ENCODE data around the gene RAVER1. TPM values are rescaled to one million over a fixed set of nuclear protein-coding genes. Genes with fewer than 3 reads are reported as not detected.

RAVER1 gene
- total RNA-seq, 2 donors from 2014 or later = 67.1 to 101 TPM

DNA sequence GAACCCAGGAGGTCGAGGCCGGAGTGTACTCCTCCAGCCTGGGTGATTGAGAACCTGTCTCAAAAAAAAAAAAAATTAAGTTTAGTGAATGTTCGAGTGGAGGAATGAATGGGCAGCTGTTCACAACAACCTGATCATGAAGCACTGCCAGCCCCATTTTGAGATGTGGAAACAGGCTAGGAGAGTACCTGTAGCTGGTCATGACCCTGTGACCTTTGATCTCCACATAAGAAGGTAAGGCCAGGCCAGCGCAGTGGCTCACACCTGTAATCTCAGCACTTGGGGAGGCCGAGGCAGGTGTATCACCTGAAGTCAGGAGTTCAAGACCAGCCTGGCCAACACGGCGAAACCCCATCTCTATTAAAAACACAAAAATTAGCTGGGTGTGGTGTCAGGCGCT lies 7.6 kb downstream of the RAVER1 start:
- intact Hi-C loops (cut with DNase I) = no loop called here
- Histone ChIP-seq H3K27ac (no peak overlapping the region), H3K4me1 (peaks cover 7% of the 10 kb centered on the region), H3K4me3 (no peak overlapping the region), H3K9me3 (no peaks in the 10 kb centered on the region), H3K36me3 (peaks cover 10% of the 10 kb centered on the region), H3K27me3 (no peaks in the 10 kb centered on the region), H3K9ac (ENCODE audit: low read depth in 2 of 2, low read length in 2 of 2) (no peak overlapping the region)
- TF ChIP-seq, protein P1, sequence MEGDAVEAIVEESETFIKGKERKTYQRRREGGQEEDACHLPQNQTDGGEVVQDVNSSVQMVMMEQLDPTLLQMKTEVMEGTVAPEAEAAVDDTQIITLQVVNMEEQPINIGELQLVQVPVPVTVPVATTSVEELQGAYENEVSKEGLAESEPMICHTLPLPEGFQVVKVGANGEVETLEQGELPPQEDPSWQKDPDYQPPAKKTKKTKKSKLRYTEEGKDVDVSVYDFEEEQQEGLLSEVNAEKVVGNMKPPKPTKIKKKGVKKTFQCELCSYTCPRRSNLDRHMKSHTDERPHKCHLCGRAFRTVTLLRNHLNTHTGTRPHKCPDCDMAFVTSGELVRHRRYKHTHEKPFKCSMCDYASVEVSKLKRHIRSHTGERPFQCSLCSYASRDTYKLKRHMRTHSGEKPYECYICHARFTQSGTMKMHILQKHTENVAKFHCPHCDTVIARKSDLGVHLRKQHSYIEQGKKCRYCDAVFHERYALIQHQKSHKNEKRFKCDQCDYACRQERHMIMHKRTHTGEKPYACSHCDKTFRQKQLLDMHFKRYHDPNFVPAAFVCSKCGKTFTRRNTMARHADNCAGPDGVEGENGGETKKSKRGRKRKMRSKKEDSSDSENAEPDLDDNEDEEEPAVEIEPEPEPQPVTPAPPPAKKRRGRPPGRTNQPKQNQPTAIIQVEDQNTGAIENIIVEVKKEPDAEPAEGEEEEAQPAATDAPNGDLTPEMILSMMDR (IDR thresholded peaks at IDR 0.05) = no peak
- no peak for DNase-seq

- H3K9ac ChIP-seq (ENCODE audit: low read depth in 2 of 2, low read length in 2 of 2) = peak overlapping the region; percentile 50 to 89
- intact Hi-C loops (cut with DNase I) = no loop called here
- peak; percentile 88 for DNase-seq
- TF ChIP-seq, protein P1 (IDR thresholded peaks at IDR 0.05) = no peak
- H3K9me3 ChIP-seq = no peaks in the 10 kb centered on the region
- no peaks in the 10 kb centered on the region for H3K27me3 ChIP-seq
- H3K4me3 ChIP-seq = no peak overlapping the region
- H3K27ac ChIP-seq = peak overlapping the region; percentile 84
- peaks cover 7% of the 10 kb centered on the region for H3K4me1 ChIP-seq
- peaks cover 4% of the 10 kb centered on the region for H3K36me3 ChIP-seq
These were observed 11.2 kb downstream of the RAVER1 start for GRCh38 chr19:10321874-10322835.

- peak; percentile 88 for DNase-seq
- peaks cover 7% of the 10 kb centered on the region for H3K4me1 ChIP-seq
- TF ChIP-seq, protein P1 (IDR thresholded peaks at IDR 0.05) = no peak
- H3K9ac ChIP-seq (ENCODE audit: low read depth in 2 of 2, low read length in 2 of 2) = peak overlapping the region; percentile 50 to 89
- no peak overlapping the region for H3K4me3 ChIP-seq
- no peaks in the 10 kb centered on the region for H3K27me3 ChIP-seq
- intact Hi-C loops (cut with DNase I) = no loop called here
- peak overlapping the region; percentile 84 for H3K27ac ChIP-seq
- H3K9me3 ChIP-seq = no peaks in the 10 kb centered on the region
- peaks cover 4% of the 10 kb centered on the region for H3K36me3 ChIP-seq
These were observed 11.9 kb downstream of the RAVER1 start for GRCh38 chr19:10321417-10321797.

DNA sequence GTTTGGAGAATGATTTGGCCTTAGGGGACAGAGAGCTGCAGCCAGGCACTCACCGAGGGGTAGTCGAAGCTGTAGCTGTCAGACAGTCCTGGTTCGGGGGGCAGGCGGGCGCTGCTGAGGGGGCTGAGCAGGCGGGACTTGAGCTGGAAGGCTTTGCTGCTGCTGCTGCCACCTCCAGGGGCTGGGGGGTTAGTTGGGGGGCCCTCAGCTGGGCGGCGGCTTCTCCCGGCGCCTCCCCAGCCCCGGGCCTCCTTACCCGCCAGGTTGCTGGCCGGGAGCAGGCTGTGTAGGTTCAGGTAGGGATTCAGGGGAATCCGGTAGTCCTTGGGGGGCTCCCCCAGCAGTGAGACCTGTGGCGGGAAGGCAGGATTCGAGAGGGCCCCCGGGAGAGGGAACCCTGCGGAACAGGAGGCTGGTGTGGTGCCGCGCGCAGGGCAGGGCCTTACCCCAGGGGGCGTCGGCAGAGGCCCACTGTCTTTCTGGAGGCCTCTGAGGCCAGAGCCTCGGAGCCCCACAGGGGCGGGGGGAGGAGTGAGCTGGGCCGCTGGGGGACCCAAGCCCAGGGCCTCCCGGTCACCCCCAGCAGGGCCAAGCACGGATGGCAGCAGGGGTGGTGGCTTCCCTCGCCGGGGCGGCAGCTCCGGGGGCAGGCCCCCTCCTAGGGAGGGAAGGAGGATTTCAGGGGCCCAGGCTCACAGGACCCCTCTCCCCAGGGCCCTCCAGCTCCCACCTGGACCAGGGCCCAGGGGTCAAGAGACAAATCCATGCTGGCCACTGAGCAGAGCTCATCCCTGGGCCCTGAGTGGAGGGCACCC lies 12.5 kb downstream of the RAVER1 start:
- DNase-seq = no peak
- TF ChIP-seq, protein P1 (IDR thresholded peaks at IDR 0.05) = no peak
- Histone ChIP-seq H3K4me3 (no peak overlapping the region), H3K4me1 (peaks cover 7% of the 10 kb centered on the region), H3K9me3 (no peaks in the 10 kb centered on the region), H3K36me3 (peaks cover 4% of the 10 kb centered on the region), H3K9ac (ENCODE audit: low read depth in 2 of 2, low read length in 2 of 2) (peak overlapping the region; percentile 50 to 89), H3K27ac (peak overlapping the region; percentile 84), H3K27me3 (no peaks in the 10 kb centered on the region)
- intact Hi-C loops (cut with DNase I) = no loop called here

GRCh38 chr19:10318807-10319682 lies 14.3 kb downstream of the RAVER1 start:
- H3K4me3 ChIP-seq = no peak overlapping the region
- peaks cover 7% of the 10 kb centered on the region for H3K4me1 ChIP-seq
- no peaks in the 10 kb centered on the region for H3K27me3 ChIP-seq
- no peak for DNase-seq
- H3K36me3 ChIP-seq = peaks cover 4% of the 10 kb centered on the region
- no peak overlapping the region for H3K9ac ChIP-seq (ENCODE audit: low read depth in 2 of 2, low read length in 2 of 2)
- TF ChIP-seq, protein P1 (IDR thresholded peaks at IDR 0.05) = no peak
- no peak overlapping the region for H3K27ac ChIP-seq
- intact Hi-C loops (cut with DNase I) = no loop called here
- no peaks in the 10 kb centered on the region for H3K9me3 ChIP-seq
